IMR-90 (cell line): ENCODE data around the gene ZNF202. TPM values are rescaled to one million over a fixed set of nuclear protein-coding genes. Genes with fewer than 3 reads are reported as not detected.

ENCODE experiments used
- ATAC-seq: fragments of 200-7000 bp; cut with Tn5 transposase; 2 replicates; pipeline ENCODE4 v1.9.1; 2020; ENCODE audit warnings: low read depth, mild to moderate bottlenecking, moderate library complexity
- BruUV-seq: library from RNA; stranded (reverse); fragments of 400-500 nt; replicated peaks from 2 replicates; lab custom pipeline; 2021; lab: Mats Ljungman, UMichigan
- CTCF ChIA-PET: fragments of 300-600 bp; formaldehyde crosslinking; extraction: SDS; loops from one replicate; lab custom pipeline; 2021; ENCODE audit warnings: antibody characterized with exemption; lab: Yijun Ruan, JAX
- POLR2A ChIA-PET: fragments of 300-600 bp; sonication (Branson Sonifier 250); formaldehyde crosslinking; loops from one replicate; lab custom pipeline; 2022; ENCODE audit warnings: antibody characterized with exemption; ENCODE audit not compliant: unreplicated experiment; lab: Charles Lee
- DNase-seq: peaks from one replicate; pipeline ENCODE4 v3.0.0; 2013
- H2AFZ ChIP-seq: replicated peaks from 2 replicates; pipeline ENCODE3; 2013; ENCODE audit warnings: low read length, mild to moderate bottlenecking; ENCODE audit not compliant: poor library complexity
- H2AK5ac ChIP-seq: 2 replicates; pipeline ENCODE4 v1.6.1; 2013; ENCODE audit warnings: low read depth, low read length, inconsistent platforms
- H2AK9ac ChIP-seq: replicated peaks from 2 replicates; pipeline ENCODE3; 2013; ENCODE audit warnings: mild to moderate bottlenecking, low read depth, low read length, moderate library complexity; ENCODE audit not compliant: poor library complexity
- H2BK120ac ChIP-seq: 2 replicates; pipeline ENCODE4 v1.6.1; 2013; ENCODE audit warnings: low read depth, low read length, inconsistent platforms
- H2BK15ac ChIP-seq: 3 replicates; pipeline ENCODE4 v1.6.1; 2013; ENCODE audit warnings: low read depth, low read length, inconsistent platforms
- H2BK20ac ChIP-seq: 2 replicates; pipeline ENCODE4 v1.6.1; 2013; ENCODE audit warnings: low read depth, mild to moderate bottlenecking, inconsistent platforms, low read length, moderate library complexity
- H2BK5ac ChIP-seq: 2 replicates; pipeline ENCODE4 v1.6.1; 2013; ENCODE audit warnings: mild to moderate bottlenecking, low read depth, low read length, inconsistent platforms; ENCODE audit not compliant: poor library complexity, severe bottlenecking
- H3K14ac ChIP-seq: replicated peaks from 2 replicates; pipeline ENCODE4 v1.6.1; 2013; ENCODE audit warnings: low read depth, low read length, inconsistent platforms
- H3K18ac ChIP-seq: 2 replicates; pipeline ENCODE4 v1.6.1; 2013; ENCODE audit warnings: low read depth, low read length, control low read depth
- H3K23ac ChIP-seq: 2 replicates; pipeline ENCODE4 v1.6.1; 2013; ENCODE audit warnings: low read depth, low read length, inconsistent platforms
- H3K27ac ChIP-seq: 2 replicates; pipeline ENCODE4 v1.5.1; 2013; ENCODE audit warnings: mild to moderate bottlenecking, control low read depth, low read length; ENCODE audit not compliant: insufficient read depth
- H3K27me3 ChIP-seq: 2 replicates; pipeline ENCODE4 v1.6.1; 2013; ENCODE audit warnings: low read length; ENCODE audit not compliant: control insufficient read depth, insufficient read depth
- H3K36me3 ChIP-seq: 2 replicates; pipeline ENCODE4 v1.6.1; 2013; ENCODE audit warnings: low read length, mixed read lengths; ENCODE audit not compliant: control insufficient read depth, insufficient read depth
- H3K4ac ChIP-seq: 2 replicates; pipeline ENCODE4 v1.6.1; 2013; ENCODE audit warnings: low read depth, low read length, inconsistent platforms
- H3K4me1 ChIP-seq: 2 replicates; pipeline ENCODE4 v1.6.1; 2013; ENCODE audit warnings: low read length, mixed read lengths; ENCODE audit not compliant: control insufficient read depth, insufficient read depth
- H3K4me2 ChIP-seq: 2 replicates; pipeline ENCODE4 v1.6.1; 2013; ENCODE audit warnings: low read depth, mild to moderate bottlenecking, control low read depth, low read length, moderate library complexity
- H3K4me3 ChIP-seq: 2 replicates; pipeline ENCODE4 v1.5.1; 2013; ENCODE audit warnings: low read depth, mild to moderate bottlenecking, control low read depth, low read length, moderate library complexity; ENCODE audit not compliant: insufficient read depth
- H3K56ac ChIP-seq: 2 replicates; pipeline ENCODE4 v1.6.1; 2013; ENCODE audit warnings: low read length, inconsistent platforms; ENCODE audit not compliant: insufficient read depth; ENCODE audit errors: extremely low read depth
- H3K79me1 ChIP-seq, 2 experiments: 2 replicates each; pipeline ENCODE4 v1.6.1; 2013; ENCODE audit warnings: low read length in 2 of 2, inconsistent platforms in 1 of 2, low read depth in 1 of 2
- H3K9ac ChIP-seq: 2 replicates; pipeline ENCODE4 v1.6.1; 2013; ENCODE audit warnings: low read depth, low read length, control low read depth
- H3K9me1 ChIP-seq: 2 replicates; pipeline ENCODE4 v1.6.1; 2013; ENCODE audit warnings: low read length, inconsistent platforms; ENCODE audit not compliant: insufficient read depth
- H3K9me3 ChIP-seq: 2 replicates; pipeline ENCODE4 v1.6.1; 2013; ENCODE audit warnings: low read length; ENCODE audit not compliant: control insufficient read depth, insufficient read depth
- H4K20me1 ChIP-seq: 2 replicates; pipeline ENCODE4 v1.6.1; 2013; ENCODE audit warnings: low read length, inconsistent platforms; ENCODE audit not compliant: insufficient read depth
- H4K5ac ChIP-seq: 2 replicates; pipeline ENCODE4 v1.6.1; 2013; ENCODE audit warnings: mild to moderate bottlenecking, low read depth, low read length, control low read depth
- H4K8ac ChIP-seq, 2 experiments: 2 replicates each; pipeline ENCODE4 v1.6.1; 2013; ENCODE audit warnings: low read depth in 2 of 2, low read length in 2 of 2, control low read depth in 1 of 2, inconsistent platforms in 1 of 2
- H4K91ac ChIP-seq: 2 replicates; pipeline ENCODE4 v1.6.1; 2013; ENCODE audit warnings: low read depth, low read length, inconsistent platforms; ENCODE audit not compliant: insufficient read depth
- POLR2A ChIP-seq: IDR thresholded peaks from 2 replicates; pipeline ENCODE4 v1.6.1; 2012; ENCODE audit warnings: mild to moderate bottlenecking, low read depth, low read length
- WGBS, 2 experiments: methylation state at CpG; one replicate each; pipeline versions ENCODE4 v1.1.5 to v1.1.7; 2013; ENCODE audit warnings: missing lambda C conversion rate in 2 of 2; ENCODE audit not compliant: insufficient read length in 1 of 2; ENCODE audit errors: extremely low coverage in 2 of 2; 5-methylcytosine and 5-hydroxymethylcytosine counted together
- dilution Hi-C: fragments of 300-500 bp; cut with HindIII; formaldehyde crosslinking; loops from one replicate; pipeline ENCODE4 v1.14.3; 2018; ENCODE audit warnings: low sequenced_read_pairs; ENCODE audit not compliant: unreplicated experiment
- in situ Hi-C: fragments of 300-500 bp; cut with MboI; formaldehyde crosslinking; loops from 3 replicates; pipeline ENCODE4 v1.14.3; 2019; ENCODE audit warnings: low sequenced_read_pairs, inconsistent platforms, mixed read lengths
- intact Hi-C: fragments of 100-400 bp; cut with micrococcal nuclease; formaldehyde crosslinking; loops from 2 replicates; pipeline ENCODE4 v1.10.0; 2022
- polyA plus RNA-seq, 3 experiments: library from polyadenylated mRNA; depleted of rRNA; stranded (reverse); fragments of >200 nt; gene quantifications; 2 replicates each; pipeline ENCODE4 v1.2.3, GENCODE V29; 2012; ENCODE audit warnings: low replicate concordance in 1 of 3
- total RNA-seq: library from RNA; depleted of rRNA; stranded (reverse); fragments of >200 nt; gene quantifications from 2 replicates; pipeline ENCODE4 v1.2.3, GENCODE V29; 2012

Gene ZNF202
- total and polyA plus RNA-seq, 2 of the 4 experiments (the other 2 are of a cell fraction): 7.7 to 8.2 TPM

GRCh38 chr11:123681030-123681429, 60.4 kb downstream of the ZNF202 start:
- CTCF ChIA-PET: no interaction called here

More at GRCh38 chr11:123681030-123681429, 60.4 kb downstream of the ZNF202 start:
- Histone ChIP-seq H3K4ac (no peak overlapping the region), H3K14ac (no peak overlapping the region), H4K8ac (no peak overlapping the region), H2BK20ac (no peak overlapping the region), H3K4me3 (no peak overlapping the region), H4K20me1 (no peaks in the 10 kb centered on the region), H3K79me1 (no peaks in the 10 kb centered on the region), H3K9me3 (no peaks in the 10 kb centered on the region), H3K36me3 (no peaks in the 10 kb centered on the region), H3K56ac (no peak overlapping the region), H2BK120ac (no peak overlapping the region), H3K27ac (no peak overlapping the region), H2AK9ac (no peak overlapping the region), H4K5ac (no peak overlapping the region), H3K18ac (no peak overlapping the region), H2BK5ac (no peak overlapping the region), H2AFZ (no peak overlapping the region), H4K91ac (no peak overlapping the region), H3K27me3 (no peaks in the 10 kb centered on the region; the same call in none of the 2 replicates), H3K4me2 (no peak overlapping the region), H3K9ac (no peak overlapping the region), H3K4me1 (no peaks in the 10 kb centered on the region), H3K9me1 (no peaks in the 10 kb centered on the region), H2AK5ac (no peak overlapping the region), H2BK15ac (no peak overlapping the region), H3K23ac (no peak overlapping the region)
- POLR2A ChIA-PET: no interaction called here
- in situ Hi-C loops (no loop called here), intact Hi-C loops (no loop called here), dilution Hi-C loops (no loop called here)
- no peak for ATAC-seq
- TF ChIP-seq POLR2A: no peak
- BruUV-seq: no TSS peak
- no CpG with 5 or more reads among the region's 2 CpGs for WGBS, 2 experiments
- DNase-seq: no peak
